ENCODE results near the gene ITPRIP. TPM values are rescaled to one million over a fixed set of nuclear protein-coding genes. Genes with fewer than 3 reads are reported as not detected.

ITPRIP gene
- total and polyA plus RNA-seq, 2 donors from 2014 or later, result 9.0 to 21.6 TPM

GRCh38 chr10:104328646-104328895 is 9.7 kb downstream of the ITPRIP start:
- H3K9ac ChIP-seq (ENCODE audit: low read length in 3 of 3), result peak overlapping the region; percentile 4 to 59 (median 8)
- peak overlapping the region in 1 of 3 donors; percentile 20 for H3K4me3 ChIP-seq (ENCODE audit: low read length in 3 of 3)
- H3K36me3 ChIP-seq (ENCODE audit: control insufficient read depth in 2 of 3, insufficient read depth in 3 of 3, low read length in 3 of 3), result no peaks in the 10 kb centered on the region
- intact Hi-C loops (cut with DNase I), result no loop called here
- DNase-seq (peak in 1 of 5 donors; percentile 84), FAIRE-seq (no peak)
- TF ChIP-seq CTCF (IDR thresholded peaks at IDR 0.05; ENCODE audit: borderline replicate concordance, extremely low read depth, insufficient read depth), result no peak
- H3K27ac ChIP-seq (ENCODE audit: low read depth in 2 of 2, low read length in 2 of 2), result peak overlapping the region; percentile 78 to 81
- H3K4me1 ChIP-seq (ENCODE audit: control insufficient read depth in 2 of 3, insufficient read depth in 2 of 3, low read depth in 1 of 3, low read length in 3 of 3), result peaks cover 8 to 76% (median 63%) of the 10 kb centered on the region in 3 donors
- H3K27me3 ChIP-seq (ENCODE audit: control insufficient read depth, insufficient read depth, low read length), result no peaks in the 10 kb centered on the region
- H3K9me3 ChIP-seq (ENCODE audit: control insufficient read depth in 2 of 3, insufficient read depth in 1 of 3, low read length in 3 of 3), result no peaks in the 10 kb centered on the region

GRCh38 chr10:104327745-104328645 is 10.3 kb downstream of the ITPRIP start:
- no peaks in the 10 kb centered on the region for H3K9me3 ChIP-seq (ENCODE audit: control insufficient read depth in 2 of 3, insufficient read depth in 1 of 3, low read length in 3 of 3)
- intact Hi-C loops (cut with DNase I), result no loop called here
- H3K4me3 ChIP-seq (ENCODE audit: low read length in 3 of 3), result peak overlapping the region in 2 of 3 donors; percentile 20 to 34
- peak overlapping the region; percentile 78 to 81 for H3K27ac ChIP-seq (ENCODE audit: low read depth in 2 of 2, low read length in 2 of 2)
- TF ChIP-seq CTCF (IDR thresholded peaks at IDR 0.05; ENCODE audit: borderline replicate concordance, extremely low read depth, insufficient read depth), result no peak
- H3K9ac ChIP-seq (ENCODE audit: low read length in 3 of 3), result peak overlapping the region; percentile 4 to 59 (median 8)
- H3K4me1 ChIP-seq (ENCODE audit: control insufficient read depth in 2 of 3, insufficient read depth in 2 of 3, low read depth in 1 of 3, low read length in 3 of 3), result peaks cover 8 to 75% (median 63%) of the 10 kb centered on the region in 3 donors
- H3K27me3 ChIP-seq (ENCODE audit: control insufficient read depth, insufficient read depth, low read length), result no peaks in the 10 kb centered on the region
- DNase-seq (peak; percentile 54 to 85 (median 80)), FAIRE-seq (no peak)
- no peaks in the 10 kb centered on the region for H3K36me3 ChIP-seq (ENCODE audit: control insufficient read depth in 2 of 3, insufficient read depth in 3 of 3, low read length in 3 of 3)

DNA sequence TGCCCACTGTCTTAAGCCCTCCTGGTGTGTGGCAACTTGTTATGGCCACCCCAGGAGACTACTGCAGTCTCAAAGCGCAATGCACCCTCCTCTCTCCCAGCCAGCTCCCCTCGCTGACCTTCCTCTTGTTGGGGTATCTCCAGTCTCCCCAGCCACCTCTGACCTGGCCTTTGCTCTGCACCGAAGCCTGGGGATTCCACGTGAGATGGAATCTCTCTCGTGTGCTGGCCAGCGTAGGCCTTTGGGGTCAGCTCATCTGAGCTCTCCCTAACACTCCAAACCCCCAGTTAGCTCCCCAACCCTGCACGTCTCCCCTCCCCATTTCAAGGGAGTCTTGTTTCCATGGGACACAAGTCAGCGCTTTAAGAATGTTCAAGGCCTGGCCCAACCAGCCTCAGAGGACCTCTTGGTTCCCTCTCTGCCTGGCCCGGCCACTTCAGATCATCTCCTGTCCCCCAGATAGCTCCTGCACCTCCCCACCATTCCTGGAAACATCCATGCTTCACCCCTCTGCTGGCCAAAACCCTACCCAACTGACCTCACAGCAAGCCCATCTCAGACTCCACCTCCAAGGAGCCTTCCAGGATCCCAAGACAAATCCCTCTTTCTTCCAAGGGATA is 11.2 kb downstream of the ITPRIP start:
- no peak overlapping the region for H3K4me3 ChIP-seq (ENCODE audit: low read length in 3 of 3)
- H3K9ac ChIP-seq (ENCODE audit: low read length in 3 of 3), result peak overlapping the region in 1 of 3 donors; percentile 59
- intact Hi-C loops (cut with DNase I), result no loop called here

More for the DNA sequence above, 11.2 kb downstream of the ITPRIP start:
- DNase-seq (no peak), FAIRE-seq (no peak)
- peak overlapping the region in 1 of 2 donors; percentile 78 for H3K27ac ChIP-seq (ENCODE audit: low read depth in 2 of 2, low read length in 2 of 2)
- H3K9me3 ChIP-seq (ENCODE audit: control insufficient read depth in 2 of 3, insufficient read depth in 1 of 3, low read length in 3 of 3), result no peaks in the 10 kb centered on the region
- no peaks in the 10 kb centered on the region for H3K27me3 ChIP-seq (ENCODE audit: control insufficient read depth, insufficient read depth, low read length)
- no peaks in the 10 kb centered on the region for H3K36me3 ChIP-seq (ENCODE audit: control insufficient read depth in 2 of 3, insufficient read depth in 3 of 3, low read length in 3 of 3)
- H3K4me1 ChIP-seq (ENCODE audit: control insufficient read depth in 2 of 3, insufficient read depth in 2 of 3, low read depth in 1 of 3, low read length in 3 of 3), result peaks cover 8 to 79% (median 59%) of the 10 kb centered on the region in 3 donors
- no peak for TF ChIP-seq CTCF (IDR thresholded peaks at IDR 0.05; ENCODE audit: borderline replicate concordance, extremely low read depth, insufficient read depth)
